Nephron progenitor cell (in vitro differentiated cells): Measurements from ENCODE around the gene ANO6.
A peak's percentile ranks its signal among the peaks of the same experiment; 100 is the strongest.
"Not testable (repeated sequence)": the region's sequence is repeated elsewhere in the genome, so short reads cannot be mapped to it uniquely, and the experiment has no call there.

Experiments used
- DNase-seq: peaks from one replicate; pipeline ENCODE4 v3.0.0; 2021
- H3K27ac Mint-ChIP-seq: 2 replicates; pipeline ENCODE4 v1.8.0; 2021; ENCODE audit warnings: mild to moderate bottlenecking, moderate library complexity, mixed read lengths
- H3K27me3 Mint-ChIP-seq: 2 replicates; pipeline ENCODE4 v1.8.0; 2021; ENCODE audit warnings: mild to moderate bottlenecking, low read depth, mixed read lengths; ENCODE audit not compliant: poor library complexity
- H3K36me3 Mint-ChIP-seq: 2 replicates; pipeline ENCODE4 v1.8.0; 2021; ENCODE audit warnings: low read depth, mixed read lengths
- H3K4me1 Mint-ChIP-seq: 2 replicates; pipeline ENCODE4 v1.8.0; 2021; ENCODE audit warnings: mixed read lengths
- H3K4me3 Mint-ChIP-seq: 2 replicates; pipeline ENCODE4 v1.8.0; 2021; ENCODE audit warnings: mild to moderate bottlenecking, moderate library complexity, mixed read lengths
- H3K9me3 Mint-ChIP-seq: 2 replicates; pipeline ENCODE4 v1.8.0; 2021; ENCODE audit warnings: mild to moderate bottlenecking, moderate library complexity, mixed read lengths
- CTCF ChIP-seq: fragments of 200-600 bp; sonication (generic); IDR thresholded peaks from 2 replicates; pipeline ENCODE4 v1.5.0; 2021; ENCODE audit warnings: antibody characterized with exemption

Gene ANO6, protein sequence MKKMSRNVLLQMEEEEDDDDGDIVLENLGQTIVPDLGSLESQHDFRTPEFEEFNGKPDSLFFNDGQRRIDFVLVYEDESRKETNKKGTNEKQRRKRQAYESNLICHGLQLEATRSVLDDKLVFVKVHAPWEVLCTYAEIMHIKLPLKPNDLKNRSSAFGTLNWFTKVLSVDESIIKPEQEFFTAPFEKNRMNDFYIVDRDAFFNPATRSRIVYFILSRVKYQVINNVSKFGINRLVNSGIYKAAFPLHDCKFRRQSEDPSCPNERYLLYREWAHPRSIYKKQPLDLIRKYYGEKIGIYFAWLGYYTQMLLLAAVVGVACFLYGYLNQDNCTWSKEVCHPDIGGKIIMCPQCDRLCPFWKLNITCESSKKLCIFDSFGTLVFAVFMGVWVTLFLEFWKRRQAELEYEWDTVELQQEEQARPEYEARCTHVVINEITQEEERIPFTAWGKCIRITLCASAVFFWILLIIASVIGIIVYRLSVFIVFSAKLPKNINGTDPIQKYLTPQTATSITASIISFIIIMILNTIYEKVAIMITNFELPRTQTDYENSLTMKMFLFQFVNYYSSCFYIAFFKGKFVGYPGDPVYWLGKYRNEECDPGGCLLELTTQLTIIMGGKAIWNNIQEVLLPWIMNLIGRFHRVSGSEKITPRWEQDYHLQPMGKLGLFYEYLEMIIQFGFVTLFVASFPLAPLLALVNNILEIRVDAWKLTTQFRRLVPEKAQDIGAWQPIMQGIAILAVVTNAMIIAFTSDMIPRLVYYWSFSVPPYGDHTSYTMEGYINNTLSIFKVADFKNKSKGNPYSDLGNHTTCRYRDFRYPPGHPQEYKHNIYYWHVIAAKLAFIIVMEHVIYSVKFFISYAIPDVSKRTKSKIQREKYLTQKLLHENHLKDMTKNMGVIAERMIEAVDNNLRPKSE

DNA sequence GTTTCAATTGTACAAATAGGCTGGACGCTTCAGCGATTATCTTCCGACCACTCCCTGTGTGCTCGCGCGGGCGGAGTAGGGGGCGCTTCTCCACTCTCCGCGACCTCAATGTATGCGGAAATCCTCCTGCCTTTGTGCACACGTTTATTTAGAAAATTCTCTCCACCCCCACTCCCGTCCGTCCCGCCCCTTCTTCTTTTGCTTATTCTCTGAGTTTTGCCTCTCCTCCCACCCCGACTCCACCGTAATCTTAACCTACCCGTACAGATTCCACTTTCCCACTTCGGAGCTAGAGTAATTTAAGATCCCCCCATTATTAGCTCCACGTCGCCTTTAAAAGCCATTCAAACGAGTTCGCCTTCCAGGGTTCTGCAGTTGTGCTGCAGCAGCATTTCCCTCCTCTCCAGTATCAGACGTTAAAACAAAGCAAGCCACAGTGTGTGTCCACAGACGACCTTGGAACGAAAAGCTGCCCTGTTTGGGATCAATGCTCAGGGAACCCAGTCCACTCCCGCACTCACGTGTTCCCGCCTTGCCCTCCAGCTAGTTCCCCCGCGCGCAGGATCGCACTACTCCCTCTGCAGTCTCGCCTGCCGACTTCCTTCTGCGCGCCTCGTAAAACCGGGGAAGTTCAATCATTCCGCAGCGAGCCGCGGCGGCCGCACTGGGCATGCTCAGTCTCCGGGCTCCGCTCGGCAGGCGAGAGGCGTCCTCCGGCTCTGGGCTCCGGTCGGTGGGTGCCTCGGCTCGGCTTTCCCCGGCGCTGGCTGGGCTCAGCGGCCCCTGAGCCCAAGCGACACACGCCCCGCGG is at the start of gene ANO6:
ANO6 (plus strand) TSS at position 677 of the 811 bp plus-strand sequence. CDS start 227 bp downstream, outside the sequence.
- peak; percentile 6 for TF ChIP-seq CTCF
- peak; percentile 93 for DNase-seq
- peaks cover 8% of the 10 kb centered on the region for H3K36me3 Mint-ChIP-seq
- peaks cover 58% of the 10 kb centered on the region for H3K4me1 Mint-ChIP-seq
- peaks cover 4% of the 10 kb centered on the region for H3K27me3 Mint-ChIP-seq
- H3K4me3 Mint-ChIP-seq: peak within 1 kb of the TSS; percentile 100
- peak within 1 kb of the TSS; percentile 99 for H3K27ac Mint-ChIP-seq
- H3K9me3 Mint-ChIP-seq: no peaks in the 10 kb centered on the region

- Mint-ChIP-seq H3K9me3 (peaks cover 3% of the 10 kb centered on the region), H3K4me3 (no peak overlapping the region), H3K4me1 (no peaks in the 10 kb centered on the region), H3K36me3 (peaks cover 11% of the 10 kb centered on the region), H3K27me3 (no peaks in the 10 kb centered on the region), H3K27ac (no peak overlapping the region)
- DNase-seq: no peak
- TF ChIP-seq CTCF: no peak
Measured at GRCh38 chr12:45168976-45169375, 46.9 kb upstream of the ANO6 start.

DNA sequence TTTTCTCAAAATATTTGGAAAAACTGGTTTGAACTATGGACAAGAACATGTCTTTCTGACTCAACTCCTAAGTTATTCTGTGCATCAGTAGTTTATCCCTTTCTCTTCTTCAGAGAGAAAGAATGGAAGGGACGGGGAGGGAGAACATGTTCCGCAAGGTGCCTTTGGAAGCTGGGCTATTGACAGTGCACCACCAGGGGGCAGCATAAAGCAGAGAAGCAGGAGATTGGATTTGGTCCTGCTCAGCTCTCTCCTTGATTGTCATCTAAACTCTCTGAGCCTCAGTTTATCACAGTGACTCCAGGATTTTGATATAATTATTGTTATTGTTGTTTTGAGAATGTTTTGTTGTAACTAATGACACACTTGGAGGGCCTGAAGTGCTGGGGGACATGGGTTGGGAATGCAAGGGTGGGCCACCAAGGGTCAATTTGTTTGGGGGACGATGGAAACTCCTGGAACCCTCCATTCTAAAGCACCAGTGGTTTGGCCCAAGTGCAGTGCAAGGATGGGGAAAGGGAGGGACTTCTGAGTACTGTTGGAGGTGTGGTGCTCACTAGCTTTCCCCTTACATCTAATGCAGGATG is 45.3 kb upstream of the ANO6 start:
- peak; percentile 92 for TF ChIP-seq CTCF
- H3K27me3 Mint-ChIP-seq: no peaks in the 10 kb centered on the region
- H3K4me3 Mint-ChIP-seq: no peak overlapping the region
- H3K27ac Mint-ChIP-seq: no peak overlapping the region
- H3K4me1 Mint-ChIP-seq: no peaks in the 10 kb centered on the region
- peaks cover 9% of the 10 kb centered on the region for H3K9me3 Mint-ChIP-seq
- peak; percentile 89 for DNase-seq
- H3K36me3 Mint-ChIP-seq: peaks cover 25% of the 10 kb centered on the region

- H3K4me3 Mint-ChIP-seq, DNase-seq, H3K27me3 Mint-ChIP-seq, H3K4me1 Mint-ChIP-seq: not testable (repeated sequence)
- Mint-ChIP-seq H3K9me3 (peaks cover 37% of the 10 kb centered on the region), H3K27ac (peak overlapping the region; percentile 18), H3K36me3 (peaks cover 52% of the 10 kb centered on the region)
- TF ChIP-seq CTCF: peak; percentile 13
Measured at GRCh38 chr12:45173293-45173692, 42.6 kb upstream of the ANO6 start.

- Mint-ChIP-seq H3K9me3 (peaks cover 48% of the 10 kb centered on the region), H3K27ac (no peak overlapping the region)
Measured at GRCh38 chr12:45174595-45174994, 41.3 kb upstream of the ANO6 start.

More at GRCh38 chr12:45174595-45174994, 41.3 kb upstream of the ANO6 start:
- Mint-ChIP-seq H3K4me1 (no peaks in the 10 kb centered on the region), H3K4me3 (no peak overlapping the region), H3K36me3 (peaks cover 63% of the 10 kb centered on the region), H3K27me3 (no peaks in the 10 kb centered on the region)
- DNase-seq: no peak
- TF ChIP-seq CTCF: no peak
